Stromal cell of bone marrow (primary cell): ENCODE results near the gene SGMS1.

Experiments
- DNase-seq: peaks from one replicate; pipeline ENCODE4 v3.0.0-alpha.2; 2012; ENCODE audit warnings: low read depth

The SGMS1 gene

GRCh38 chr10:50610368-50610767 lies 13.4 kb downstream of the SGMS1 start:
- no peak for DNase-seq

GRCh38 chr10:50607356-50607925 lies 16.3 kb downstream of the SGMS1 start:
- DNase-seq, result no peak

- no peak for DNase-seq
These were observed 17.8 kb downstream of the SGMS1 start for GRCh38 chr10:50605951-50606270.

GRCh38 chr10:50605269-50605950 lies 18.3 kb downstream of the SGMS1 start:
- DNase-seq, result peak; percentile 65

GRCh38 chr10:50604809-50605208 lies 18.9 kb downstream of the SGMS1 start:
- no peak for DNase-seq

GRCh38 chr10:50604049-50604640 lies 19.6 kb downstream of the SGMS1 start:
- DNase-seq, result no peak

- DNase-seq, result no peak
These were observed 20.5 kb downstream of the SGMS1 start for GRCh38 chr10:50603151-50603850.

- no peak for DNase-seq
These were observed 21.8 kb downstream of the SGMS1 start for GRCh38 chr10:50601974-50602373.

GRCh38 chr10:50600831-50601477 lies 22.8 kb downstream of the SGMS1 start:
- DNase-seq, result no peak

GRCh38 chr10:50600286-50600685 lies 23.5 kb downstream of the SGMS1 start:
- no peak for DNase-seq

GRCh38 chr10:50596897-50597296 lies 26.9 kb downstream of the SGMS1 start:
- DNase-seq, result no peak

- no peak for DNase-seq
These were observed 27.3 kb downstream of the SGMS1 start for GRCh38 chr10:50596456-50596855.

GRCh38 chr10:50595785-50596184 lies 28.0 kb downstream of the SGMS1 start:
- DNase-seq, result no peak

- peak; percentile 74 for DNase-seq
These were observed 30.0 kb downstream of the SGMS1 start for GRCh38 chr10:50593523-50594376.

GRCh38 chr10:50592961-50593418 lies 30.8 kb downstream of the SGMS1 start:
- no peak for DNase-seq

- no peak for DNase-seq
These were observed 32.8 kb downstream of the SGMS1 start for GRCh38 chr10:50590935-50591334.

GRCh38 chr10:50586740-50587088 lies 37.0 kb downstream of the SGMS1 start:
- DNase-seq, result no peak

GRCh38 chr10:50585921-50586739 lies 37.6 kb downstream of the SGMS1 start:
- DNase-seq, result no peak

- no peak for DNase-seq
These were observed 40.7 kb downstream of the SGMS1 start for GRCh38 chr10:50582766-50583762.

GRCh38 chr10:50582046-50582445 lies 41.7 kb downstream of the SGMS1 start:
- no peak for DNase-seq
